Lung (tissue), 12 donors: ENCODE data around the gene CEP57. TPM values are rescaled to one million over a fixed set of nuclear protein-coding genes. Genes with fewer than 3 reads are reported as not detected.
"Not testable (repeated sequence)": the region's sequence is repeated elsewhere in the genome, so short reads cannot be mapped to it uniquely, and the experiment has no call there.

ENCODE experiments used
- ATAC-seq: fragments of 200-7000 bp; cut with Tn5 transposase; one replicate; pipeline ENCODE4 v1.9.1; 2020; ENCODE audit warnings: moderate number of reproducible peaks; ENCODE audit not compliant: insufficient read depth, low FRiP score
- DNase-seq, 3 donors: peaks; one replicate each; pipeline ENCODE4 v3.0.0-alpha.2; 2013 to 2017
- H3K27ac ChIP-seq, 2 donors: one replicate each; pipeline ENCODE4 v1.5.1; 2013; ENCODE audit warnings: mild to moderate bottlenecking in 2 of 2, moderate library complexity in 2 of 2, control low read depth in 1 of 2, inconsistent platforms in 1 of 2, low read depth in 1 of 2, low read length in 1 of 2
- H3K27me3 ChIP-seq, 3 donors: one replicate each; pipeline ENCODE4 v1.5.1; 2013; ENCODE audit warnings: low read length in 2 of 3; ENCODE audit not compliant: control insufficient read depth in 3 of 3, insufficient read depth in 3 of 3
- H3K36me3 ChIP-seq, 4 donors: one replicate each; pipeline ENCODE4 v1.5.1; 2013; ENCODE audit warnings: low read length in 4 of 4, mild to moderate bottlenecking in 1 of 4, moderate library complexity in 1 of 4; ENCODE audit not compliant: control insufficient read depth in 4 of 4, insufficient read depth in 4 of 4
- H3K4me1 ChIP-seq, 5 donors: one replicate each; pipeline ENCODE4 v1.5.1; 2013; ENCODE audit warnings: low read length in 5 of 5, mild to moderate bottlenecking in 2 of 5, moderate library complexity in 1 of 5; ENCODE audit not compliant: control insufficient read depth in 5 of 5, insufficient read depth in 5 of 5
- H3K4me3 ChIP-seq: one replicate; pipeline ENCODE4 v1.5.1; 2013; ENCODE audit warnings: mild to moderate bottlenecking, control low read depth, moderate library complexity
- H3K9ac ChIP-seq, 2 donors: one replicate each; pipeline ENCODE4 v1.5.1; 2013; ENCODE audit warnings: low read length in 2 of 2, control low read depth in 1 of 2; ENCODE audit not compliant: insufficient read depth in 1 of 2
- H3K9me3 ChIP-seq, 4 donors: one replicate each; pipeline ENCODE4 v1.5.1; 2013; ENCODE audit warnings: low read length in 3 of 4, mild to moderate bottlenecking in 1 of 4, moderate library complexity in 1 of 4; ENCODE audit not compliant: control insufficient read depth in 4 of 4, insufficient read depth in 3 of 4
- CTCF ChIP-seq: IDR thresholded peaks from 2 replicates; pipeline ENCODE4 v1.5.1; 2012; ENCODE audit warnings: mild to moderate bottlenecking; ENCODE audit errors: control extremely low read depth, extremely low read depth
- WGBS, 2 donors: extraction: QIAGEN DNeasy Blood & Tissue Kit; methylation state at CpG; one replicate each; pipeline ENCODE4 v1.1.7; 2013; 5-methylcytosine and 5-hydroxymethylcytosine counted together
- polyA plus RNA-seq, 2 donors: library from polyadenylated mRNA; stranded (reverse); fragments of 200-250 nt; gene quantifications; one replicate each; pipeline ENCODE4 v1.2.1, GENCODE V29; 2013
- total RNA-seq, 2 donors: library from RNA; depleted of rRNA in 1 of 2; stranded (reverse); fragments of >200 nt in 1 of 2; gene quantifications; one replicate each; pipeline ENCODE4 v1.2.1, GENCODE V29; 2014 to 2021
- donor health status: control.
- donor health status: control.
- donor health status: Bipolar disorder and iron deficiency.
- donor health status: healthy.
- donor health status: DM: yes; HTN: yes; CAD: no.

Gene CEP57
- total and polyA plus RNA-seq, 4 donors = 11.3 to 88.8 (median 22.5) TPM

- no peak for ATAC-seq
- WGBS, 2 donors = 97 to 98% methylated on average over 12 of the region's 12 CpGs
- no peaks in the 10 kb centered on the region for H3K27me3 ChIP-seq
Measured at GRCh38 chr11:95800438-95800837, 10.1 kb downstream of the CEP57 start.

GRCh38 chr11:95802806-95803205 lies 12.5 kb downstream of the CEP57 start:
- H3K9ac ChIP-seq = no peak overlapping the region
- no peaks in the 10 kb centered on the region for H3K4me1 ChIP-seq
- 91 to 98% methylated on average over 1 of the region's 1 CpG for WGBS, 2 donors
- no peak for TF ChIP-seq CTCF
- no peak overlapping the region for H3K4me3 ChIP-seq
- H3K9me3 ChIP-seq = peaks cover 0 to 2% (median 0%) of the 10 kb centered on the region in 4 donors
- H3K27ac ChIP-seq = no peak overlapping the region
- H3K36me3 ChIP-seq = peaks cover 4 to 39% (median 15%) of the 10 kb centered on the region in 4 donors
- no peak for ATAC-seq
- H3K27me3 ChIP-seq = no peaks in the 10 kb centered on the region
- no peak for DNase-seq

More at GRCh38 chr11:95800438-95800837, 10.1 kb downstream of the CEP57 start:
- TF ChIP-seq CTCF = no peak
- no peaks in the 10 kb centered on the region for H3K9me3 ChIP-seq
- H3K9ac ChIP-seq = no peak overlapping the region
- H3K27ac ChIP-seq = no peak overlapping the region
- no peak overlapping the region for H3K4me3 ChIP-seq
- no peaks in the 10 kb centered on the region for H3K4me1 ChIP-seq
- no peak for DNase-seq
- peaks cover 0 to 31% (median 9%) of the 10 kb centered on the region in 4 donors for H3K36me3 ChIP-seq

- TF ChIP-seq CTCF = no peak
- DNase-seq (no peak), ATAC-seq (no peak)
- Histone ChIP-seq H3K27ac (no peak overlapping the region), H3K9me3 (peaks cover 0 to 2% (median 0%) of the 10 kb centered on the region in 4 donors), H3K4me1 (no peaks in the 10 kb centered on the region), H3K36me3 (peaks cover 4 to 39% (median 15%) of the 10 kb centered on the region in 4 donors), H3K27me3 (no peaks in the 10 kb centered on the region), H3K4me3 (no peak overlapping the region), H3K9ac (no peak overlapping the region)
- 97 to 99% methylated on average over 2 of the region's 2 CpGs for WGBS, 2 donors
Measured at GRCh38 chr11:95803973-95804372, 13.7 kb downstream of the CEP57 start.

GRCh38 chr11:95805869-95806268 lies 15.6 kb downstream of the CEP57 start:
- Histone ChIP-seq H3K27ac (no peak overlapping the region), H3K27me3 (no peaks in the 10 kb centered on the region), H3K9ac (no peak overlapping the region), H3K36me3 (peaks cover 4 to 28% (median 10%) of the 10 kb centered on the region in 4 donors), H3K4me3 (no peak overlapping the region), H3K9me3 (peaks cover 0 to 2% (median 0%) of the 10 kb centered on the region in 4 donors), H3K4me1 (no peaks in the 10 kb centered on the region)
- ATAC-seq (no peak), DNase-seq (no peak)
- 81 to 82% methylated on average over 2 of the region's 2 CpGs for WGBS, 2 donors
- no peak for TF ChIP-seq CTCF

GRCh38 chr11:95806464-95806863 lies 16.2 kb downstream of the CEP57 start:
- H3K9me3 ChIP-seq, H3K27ac ChIP-seq, ATAC-seq, H3K4me3 ChIP-seq, H3K9ac ChIP-seq, DNase-seq, H3K27me3 ChIP-seq, H3K4me1 ChIP-seq: not testable (repeated sequence)
- H3K36me3 ChIP-seq = peaks cover 4 to 28% (median 10%) of the 10 kb centered on the region in 4 donors
- 98 to 99% methylated on average over 6 of the region's 6 CpGs for WGBS, 2 donors
